Panc1 (cell line): ENCODE results near the gene CD84. TPM values are rescaled to one million over a fixed set of nuclear protein-coding genes. Genes with fewer than 3 reads are reported as not detected.

Source experiments
- ATAC-seq: fragments of 200-7000 bp; cut with Tn5 transposase; 2 replicates; pipeline ENCODE4 v1.9.1; 2020; ENCODE audit warnings: mild to moderate bottlenecking, moderate library complexity
- BruUV-seq: library from RNA; stranded (reverse); fragments of 400-500 nt; replicated peaks from 2 replicates; lab custom pipeline; 2021; lab: Mats Ljungman, UMichigan
- CTCF ChIA-PET: fragments of 300-600 bp; sonication (Branson Sonifier 250); formaldehyde crosslinking; loops from one replicate; lab custom pipeline; 2022; ENCODE audit warnings: antibody characterized with exemption; lab: Charles Lee
- POLR2A ChIA-PET: fragments of 300-600 bp; sonication (Branson Sonifier 250); formaldehyde crosslinking; loops from one replicate; lab custom pipeline; 2022; ENCODE audit warnings: antibody characterized with exemption; lab: Charles Lee
- DNase-seq: peaks from one replicate; pipeline ENCODE4 v3.0.0-alpha.2; 2010; ENCODE audit warnings: low read depth, low spot score
- H3K27ac ChIP-seq: 2 replicates; pipeline ENCODE4 v1.5.1; 2011; ENCODE audit warnings: mild to moderate bottlenecking, low read length, inconsistent platforms
- H3K27me3 ChIP-seq: fragments of 200-500 bp; sonication (Bioruptor generic); 2 replicates; pipeline ENCODE4 v1.6.0; 2014; ENCODE audit warnings: low read length, inconsistent platforms; ENCODE audit not compliant: control insufficient read depth, insufficient read depth
- H3K36me3 ChIP-seq: fragments of 200-500 bp; sonication (Bioruptor generic); 2 replicates; pipeline ENCODE4 v1.5.1; 2014; ENCODE audit warnings: inconsistent platforms, mild to moderate bottlenecking, low read length, moderate library complexity; ENCODE audit not compliant: control insufficient read depth, insufficient read depth
- H3K4me1 ChIP-seq: 2 replicates; pipeline ENCODE4 v1.5.1; 2011; ENCODE audit warnings: inconsistent platforms, mild to moderate bottlenecking, low read length, moderate library complexity; ENCODE audit not compliant: control insufficient read depth, insufficient read depth
- H3K4me3 ChIP-seq, 2 experiments: 2 replicates each; pipeline ENCODE4 v1.5.1; 2011 to 2012; ENCODE audit warnings: low read depth in 2 of 2, low read length in 2 of 2, mild to moderate bottlenecking in 2 of 2, inconsistent platforms in 1 of 2, moderate library complexity in 1 of 2
- H3K9me3 ChIP-seq: fragments of 200-500 bp; sonication (Bioruptor generic); 2 replicates; pipeline ENCODE4 v1.5.1; 2014; ENCODE audit warnings: low read depth, mild to moderate bottlenecking, inconsistent platforms, low read length, moderate library complexity; ENCODE audit not compliant: control insufficient read depth, insufficient read depth
- POLR2AphosphoS5 ChIP-seq: IDR thresholded peaks from 2 replicates; pipeline ENCODE4 v1.6.1; 2012; ENCODE audit warnings: mild to moderate bottlenecking, low read depth, low read length, moderate library complexity
- SIN3A ChIP-seq: IDR thresholded peaks from 2 replicates; pipeline ENCODE4 v1.6.1; 2012; ENCODE audit warnings: low read depth, mild to moderate bottlenecking, low read length, moderate library complexity, borderline replicate concordance; ENCODE audit not compliant: insufficient read depth
- TCF7L2 ChIP-seq: IDR thresholded peaks from 2 replicates; pipeline ENCODE4 v1.6.1; 2011; ENCODE audit warnings: mild to moderate bottlenecking, low read depth, low read length, inconsistent platforms
- in situ Hi-C: cut with HindIII; loops from 2 replicates; pipeline ENCODE4 v1.10.0; 2016; ENCODE audit warnings: low sequenced_read_pairs, low pct_unique_long_range_greater_than_20kb
- intact Hi-C: fragments of 100-400 bp; cut with micrococcal nuclease; formaldehyde crosslinking; loops from one replicate; pipeline ENCODE4 v1.10.0; 2022; ENCODE audit not compliant: unreplicated experiment
- total RNA-seq: library from RNA; stranded (reverse); gene quantifications from one replicate; pipeline ENCODE4 v1.2.1, GENCODE V29; 2021; ENCODE audit not compliant: unreplicated experiment
- TF ChIP-seq, protein P1 (sequence below), 2 experiments: IDR thresholded peaks; 2 replicates each; pipeline ENCODE4 v1.6.1; 2011 to 2012; ENCODE audit warnings: low read depth in 2 of 2, control low read depth in 1 of 2, low read length in 1 of 2, mild to moderate bottlenecking in 1 of 2, moderate library complexity in 1 of 2; ENCODE audit not compliant: insufficient read depth in 1 of 2
- TF ChIP-seq, protein P2 (sequence below): fragments of 450-650 bp; IDR thresholded peaks from 2 replicates; pipeline ENCODE4 v1.5.1; 2017; ENCODE audit warnings: mild to moderate bottlenecking

The CD84 gene
- total RNA-seq, 1 experiment from 2014 or later: 0.26 TPM

DNA sequence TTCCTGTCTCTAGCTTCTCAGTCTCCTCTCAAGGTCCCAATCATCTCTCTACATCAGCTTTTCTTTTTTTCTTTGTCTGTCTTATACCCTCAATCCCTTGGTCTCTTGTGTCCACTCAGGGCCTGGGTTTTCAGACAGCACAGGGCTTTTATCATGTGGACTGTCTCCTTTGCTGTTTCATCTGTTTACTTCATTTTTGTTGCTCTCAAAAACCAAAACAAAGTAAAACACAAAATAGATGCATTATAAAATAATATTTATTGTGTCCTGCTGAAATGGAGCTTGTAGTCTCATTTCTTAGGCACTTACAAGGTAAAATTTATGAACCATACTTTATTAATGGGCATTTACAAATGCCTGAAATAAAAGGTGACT is 38.5 kb downstream of the CD84 start:
- BruUV-seq: no TSS peak
- Histone ChIP-seq H3K4me1 (no peaks in the 10 kb centered on the region), H3K9me3 (no peaks in the 10 kb centered on the region), H3K36me3 (no peaks in the 10 kb centered on the region), H3K4me3 (no peak overlapping the region), H3K27ac (no peak overlapping the region), H3K27me3 (0 out of 2 replicates have a peak, but pooled peaks cover 5% of the 10 kb centered on the region)
- DNase-seq (no peak), ATAC-seq (no peak)
- CTCF ChIA-PET: no interaction called here
- POLR2A ChIA-PET: no interaction called here
- intact Hi-C loops: loop anchor here (5.0 kb wide), 1 partner anchor 66 kb away; no protein-coding TSS in a partner anchor
- TF ChIP-seq TCF7L2 (no peak), POLR2AphosphoS5 (no peak), SIN3A (no peak)
- TF ChIP-seq, protein P1, sequence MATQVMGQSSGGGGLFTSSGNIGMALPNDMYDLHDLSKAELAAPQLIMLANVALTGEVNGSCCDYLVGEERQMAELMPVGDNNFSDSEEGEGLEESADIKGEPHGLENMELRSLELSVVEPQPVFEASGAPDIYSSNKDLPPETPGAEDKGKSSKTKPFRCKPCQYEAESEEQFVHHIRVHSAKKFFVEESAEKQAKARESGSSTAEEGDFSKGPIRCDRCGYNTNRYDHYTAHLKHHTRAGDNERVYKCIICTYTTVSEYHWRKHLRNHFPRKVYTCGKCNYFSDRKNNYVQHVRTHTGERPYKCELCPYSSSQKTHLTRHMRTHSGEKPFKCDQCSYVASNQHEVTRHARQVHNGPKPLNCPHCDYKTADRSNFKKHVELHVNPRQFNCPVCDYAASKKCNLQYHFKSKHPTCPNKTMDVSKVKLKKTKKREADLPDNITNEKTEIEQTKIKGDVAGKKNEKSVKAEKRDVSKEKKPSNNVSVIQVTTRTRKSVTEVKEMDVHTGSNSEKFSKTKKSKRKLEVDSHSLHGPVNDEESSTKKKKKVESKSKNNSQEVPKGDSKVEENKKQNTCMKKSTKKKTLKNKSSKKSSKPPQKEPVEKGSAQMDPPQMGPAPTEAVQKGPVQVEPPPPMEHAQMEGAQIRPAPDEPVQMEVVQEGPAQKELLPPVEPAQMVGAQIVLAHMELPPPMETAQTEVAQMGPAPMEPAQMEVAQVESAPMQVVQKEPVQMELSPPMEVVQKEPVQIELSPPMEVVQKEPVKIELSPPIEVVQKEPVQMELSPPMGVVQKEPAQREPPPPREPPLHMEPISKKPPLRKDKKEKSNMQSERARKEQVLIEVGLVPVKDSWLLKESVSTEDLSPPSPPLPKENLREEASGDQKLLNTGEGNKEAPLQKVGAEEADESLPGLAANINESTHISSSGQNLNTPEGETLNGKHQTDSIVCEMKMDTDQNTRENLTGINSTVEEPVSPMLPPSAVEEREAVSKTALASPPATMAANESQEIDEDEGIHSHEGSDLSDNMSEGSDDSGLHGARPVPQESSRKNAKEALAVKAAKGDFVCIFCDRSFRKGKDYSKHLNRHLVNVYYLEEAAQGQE (IDR thresholded peaks at IDR 0.05; ENCODE audit: insufficient read depth in 1 of 2, low read depth in 2 of 2, low read length in 1 of 2): no peak
- TF ChIP-seq, protein P2, sequence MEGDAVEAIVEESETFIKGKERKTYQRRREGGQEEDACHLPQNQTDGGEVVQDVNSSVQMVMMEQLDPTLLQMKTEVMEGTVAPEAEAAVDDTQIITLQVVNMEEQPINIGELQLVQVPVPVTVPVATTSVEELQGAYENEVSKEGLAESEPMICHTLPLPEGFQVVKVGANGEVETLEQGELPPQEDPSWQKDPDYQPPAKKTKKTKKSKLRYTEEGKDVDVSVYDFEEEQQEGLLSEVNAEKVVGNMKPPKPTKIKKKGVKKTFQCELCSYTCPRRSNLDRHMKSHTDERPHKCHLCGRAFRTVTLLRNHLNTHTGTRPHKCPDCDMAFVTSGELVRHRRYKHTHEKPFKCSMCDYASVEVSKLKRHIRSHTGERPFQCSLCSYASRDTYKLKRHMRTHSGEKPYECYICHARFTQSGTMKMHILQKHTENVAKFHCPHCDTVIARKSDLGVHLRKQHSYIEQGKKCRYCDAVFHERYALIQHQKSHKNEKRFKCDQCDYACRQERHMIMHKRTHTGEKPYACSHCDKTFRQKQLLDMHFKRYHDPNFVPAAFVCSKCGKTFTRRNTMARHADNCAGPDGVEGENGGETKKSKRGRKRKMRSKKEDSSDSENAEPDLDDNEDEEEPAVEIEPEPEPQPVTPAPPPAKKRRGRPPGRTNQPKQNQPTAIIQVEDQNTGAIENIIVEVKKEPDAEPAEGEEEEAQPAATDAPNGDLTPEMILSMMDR: no peak
- in situ Hi-C loops: no loop called here

DNA sequence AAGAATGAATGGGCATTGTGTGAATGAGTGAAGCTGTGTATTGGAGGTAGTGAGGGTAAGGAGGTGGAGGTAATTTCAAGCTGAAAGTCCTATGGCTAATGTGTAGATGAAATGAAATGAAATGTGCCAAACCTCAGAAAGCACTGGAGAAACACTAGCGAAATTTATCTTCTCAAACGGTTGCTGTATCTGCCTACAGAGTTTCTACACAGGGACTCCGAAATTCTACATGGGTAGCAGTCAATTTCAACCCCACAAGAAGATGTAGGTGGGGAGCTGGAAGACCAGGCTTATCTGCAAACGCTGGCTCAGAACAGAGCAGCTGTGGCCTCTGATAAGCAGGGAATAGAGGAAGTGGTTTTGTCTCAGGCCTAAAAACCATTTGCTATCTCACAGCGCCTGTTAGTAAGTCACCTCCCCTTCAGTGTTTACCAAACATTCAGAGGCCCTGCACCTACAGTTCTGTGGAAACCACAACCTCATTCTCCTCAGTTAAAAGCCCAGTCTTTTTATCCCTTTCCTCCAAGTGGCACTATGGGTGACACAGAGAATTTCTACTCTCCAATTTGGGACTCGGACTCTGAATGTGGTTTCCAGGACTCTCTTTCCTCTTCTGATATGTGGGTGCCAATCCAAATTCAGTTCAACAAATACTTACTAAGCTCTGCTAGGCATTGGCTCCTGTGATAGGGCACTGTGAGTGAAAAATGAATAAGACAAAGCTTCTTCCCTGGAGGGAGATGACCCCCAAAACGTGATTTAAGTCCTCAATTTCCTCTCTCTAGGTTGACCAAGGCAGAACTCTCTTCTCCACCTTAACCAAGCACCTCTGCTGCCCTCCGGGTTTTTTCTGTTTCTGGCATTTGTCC is 39.1 kb downstream of the CD84 start:
- DNase-seq (no peak), ATAC-seq (no peak)
- Histone ChIP-seq H3K4me3 (no peak overlapping the region), H3K9me3 (no peaks in the 10 kb centered on the region), H3K27me3 (0 out of 2 replicates have a peak, but pooled peaks cover 5% of the 10 kb centered on the region), H3K27ac (no peak overlapping the region), H3K4me1 (no peaks in the 10 kb centered on the region), H3K36me3 (no peaks in the 10 kb centered on the region)
- TF ChIP-seq, protein P1 (IDR thresholded peaks at IDR 0.05; ENCODE audit: insufficient read depth in 1 of 2, low read depth in 2 of 2, low read length in 1 of 2): no peak
- no peak for TF ChIP-seq POLR2AphosphoS5
- in situ Hi-C loops: no loop called here
- CTCF ChIA-PET: no interaction called here
- BruUV-seq: no TSS peak
- intact Hi-C loops: loop anchor here (5.0 kb wide), 1 partner anchor 67 kb away; no protein-coding TSS in a partner anchor
- POLR2A ChIA-PET: no interaction called here
